Stomach (tissue), 9 donors: ENCODE data around the gene NARF. TPM values are rescaled to one million over a fixed set of nuclear protein-coding genes. Genes with fewer than 3 reads are reported as not detected.
A peak's percentile ranks its signal among the peaks of the same experiment; 100 is the strongest.
"Not testable (repeated sequence)": the region's sequence is repeated elsewhere in the genome, so short reads cannot be mapped to it uniquely, and the experiment has no call there.

Source experiments
- DNase-seq, 2 donors: peaks; one replicate each; pipeline versions ENCODE4 v3.0.0 to v3.0.0-alpha.2; 2013 to 2019
- H3K27ac ChIP-seq, 5 donors: fragments of 200-600 bp in 4 of 5; sonication (generic) in 4 of 5; one replicate each; pipeline ENCODE4 v1.5.1; 2013 to 2019; ENCODE audit warnings: mild to moderate bottlenecking in 1 of 5, moderate library complexity in 1 of 5
- H3K27me3 ChIP-seq, 3 donors: fragments of 200-600 bp; sonication (generic); one replicate each; pipeline ENCODE4 v1.5.1; 2017 to 2019; ENCODE audit warnings: mixed run types in 1 of 3
- H3K36me3 ChIP-seq, 4 donors: fragments of 200-600 bp; sonication (generic); 1 replicate in 3 of 4; 2 replicates in 1 of 4; pipeline ENCODE4 v1.5.1; 2016 to 2019
- H3K4me1 ChIP-seq, 4 donors: fragments of 200-600 bp; sonication (generic); one replicate each; pipeline ENCODE4 v1.5.1; 2016 to 2019
- H3K4me3 ChIP-seq, 4 donors: fragments of 200-600 bp; sonication (generic) in 3 of 4; one replicate each; pipeline ENCODE4 v1.5.1; 2016 to 2019; ENCODE audit warnings: mild to moderate bottlenecking in 1 of 4
- H3K9me3 ChIP-seq, 4 donors: fragments of 200-600 bp; sonication (generic); one replicate each; pipeline ENCODE4 v1.5.1; 2016 to 2019
- CTCF ChIP-seq, 7 experiments: fragments of 450-650 bp in 4 of 7; fragments of 200-600 bp in 3 of 7; sonication (generic) in 3 of 7; IDR thresholded peaks; one replicate each; pipeline ENCODE4 v1.5.1; 2016 to 2019; ENCODE audit warnings: antibody characterized with exemption in 7 of 7, control low read depth in 2 of 7, mild to moderate bottlenecking in 1 of 7
- EP300 ChIP-seq: sonication (generic); formaldehyde crosslinking; IDR thresholded peaks from one replicate; pipeline ENCODE4 v1.6.1; 2017; ENCODE audit warnings: antibody characterized with exemption
- POLR2A ChIP-seq, 4 donors: fragments of 450-650 bp; IDR thresholded peaks; one replicate each; pipeline ENCODE4 v1.6.1; 2016; ENCODE audit warnings: antibody characterized with exemption in 4 of 4, control low read depth in 2 of 4, mild to moderate bottlenecking in 1 of 4, moderate library complexity in 1 of 4
- POLR2AphosphoS5 ChIP-seq, 3 donors: sonication (generic); formaldehyde crosslinking; IDR thresholded peaks; one replicate each; pipeline ENCODE4 v1.6.1; 2016; ENCODE audit warnings: antibody characterized with exemption in 3 of 3
- WGBS, 5 donors: extraction: QIAGEN DNeasy Blood & Tissue Kit in 3 of 5; methylation state at CpG; one replicate each; pipeline versions ENCODE4 v1.1.5 to v1.1.7; 2013 to 2018; 5-methylcytosine and 5-hydroxymethylcytosine counted together
- intact Hi-C: fragments of 100-400 bp; cut with DNase I; formaldehyde crosslinking; loops from one replicate; pipeline ENCODE4 v1.15.1; 2023; ENCODE audit warnings: low total_unique reads
- polyA plus RNA-seq, 3 donors: library from polyadenylated mRNA; stranded (reverse); fragments of 200-250 nt; gene quantifications; one replicate each; pipeline ENCODE4 v1.2.3, GENCODE V29; 2013
- small RNA-seq, 4 donors: library from RNA; depleted of rRNA; stranded (forward); fragments of <200 nt; gene quantifications; one replicate each; pipeline ENCODE3, GENCODE V24; 2016
- total RNA-seq, 5 donors: library from RNA; depleted of rRNA; stranded (reverse); fragments of >200 nt; gene quantifications; one replicate each; pipeline versions ENCODE4 v1.1.0 to v1.2.3, GENCODE V29; 2014 to 2016
- donor health status: healthy with polysubstance abuse.
- donor health status: Bipolar disorder and iron deficiency.
- donor health status: healthy.

The NARF gene
- total and polyA plus RNA-seq, 8 donors, result 29.4 to 83.9 (median 57.4) TPM

GRCh38 chr17:82531431-82531881 lies 72.9 kb downstream of the NARF start:
- WGBS, 5 donors, result 67 to 76% (median 73%) methylated on average over 7 of the region's 7 CpGs
- Histone ChIP-seq H3K36me3 (no peaks in the 10 kb centered on the region), H3K27me3 (no peaks in the 10 kb centered on the region), H3K27ac (peak overlapping the region in 2 of 5 donors; percentile 15 to 18), H3K4me3 (no peak overlapping the region), H3K9me3 (no peaks in the 10 kb centered on the region), H3K4me1 (peaks cover 64 to 97% (median 81%) of the 10 kb centered on the region in 4 donors)
- DNase-seq, result peak in 1 of 2 donors; percentile 49
- TF ChIP-seq POLR2AphosphoS5 (IDR thresholded peaks at IDR 0.05) (no peak), POLR2A (IDR thresholded peaks at IDR 0.05) (no peak), CTCF (IDR thresholded peaks at IDR 0.05) (no peak), EP300 (no peak)
- intact Hi-C loops, result no loop called here

GRCh38 chr17:82534401-82534812 lies 75.9 kb downstream of the NARF start:
- H3K4me3 ChIP-seq, result no peak overlapping the region
- peaks cover 62 to 97% (median 86%) of the 10 kb centered on the region in 4 donors for H3K4me1 ChIP-seq
- peak overlapping the region in 3 of 5 donors; percentile 85 to 87 (median 86) for H3K27ac ChIP-seq
- intact Hi-C loops, result no loop called here
- 41 to 65% (median 51%) methylated on average over 7 of the region's 7 CpGs for WGBS, 5 donors
- H3K27me3 ChIP-seq, result no peaks in the 10 kb centered on the region
- no peaks in the 10 kb centered on the region for H3K9me3 ChIP-seq
- no peaks in the 10 kb centered on the region for H3K36me3 ChIP-seq
- TF ChIP-seq POLR2AphosphoS5 (IDR thresholded peaks at IDR 0.05) (no peak), POLR2A (IDR thresholded peaks at IDR 0.05) (no peak), EP300 (no peak), CTCF (IDR thresholded peaks at IDR 0.05) (no peak)
- peak in 1 of 2 donors; percentile 34 for DNase-seq

- peak overlapping the region in 1 of 4 donors; percentile 17 for H3K4me3 ChIP-seq
These were observed 78.1 kb downstream of the NARF start for GRCh38 chr17:82536512-82537201.

GRCh38 chr17:82537228-82537627 lies 78.7 kb downstream of the NARF start:
- Histone ChIP-seq H3K4me1 (peaks cover 45 to 88% (median 73%) of the 10 kb centered on the region in 4 donors), H3K27ac (peak overlapping the region; percentile 40 to 87 (median 85))
- WGBS, 5 donors, result 78 to 87% (median 82%) methylated on average over 9 of the region's 9 CpGs
- intact Hi-C loops, H3K36me3 ChIP-seq, H3K27me3 ChIP-seq, H3K9me3 ChIP-seq, DNase-seq, H3K4me3 ChIP-seq: not testable (repeated sequence)

More at GRCh38 chr17:82536512-82537201, 78.1 kb downstream of the NARF start:
- peak; percentile 45 to 60 for DNase-seq
- WGBS, 5 donors, result 16 to 32% (median 25%) methylated on average over 6 of the region's 6 CpGs
- Histone ChIP-seq H3K36me3 (no peaks in the 10 kb centered on the region), H3K27ac (peak overlapping the region; percentile 44 to 87 (median 85)), H3K9me3 (no peaks in the 10 kb centered on the region), H3K27me3 (no peaks in the 10 kb centered on the region), H3K4me1 (peaks cover 48 to 92% (median 76%) of the 10 kb centered on the region in 4 donors)
- intact Hi-C loops, result no loop called here
- no peak for TF ChIP-seq POLR2AphosphoS5 (IDR thresholded peaks at IDR 0.05)
- TF ChIP-seq POLR2A (IDR thresholded peaks at IDR 0.05), result no peak
- TF ChIP-seq EP300, result no peak
- TF ChIP-seq CTCF (IDR thresholded peaks at IDR 0.05), result no peak

- WGBS, 5 donors, result 42 to 66% (median 60%) methylated on average over 15 to 18 of the region's 18 CpGs
- intact Hi-C loops, result not testable (repeated sequence)
- peaks cover 42 to 90% (median 68%) of the 10 kb centered on the region in 4 donors for H3K4me1 ChIP-seq
These were observed 80.5 kb downstream of the NARF start for GRCh38 chr17:82539076-82539475.

More at GRCh38 chr17:82539076-82539475, 80.5 kb downstream of the NARF start:
- not testable (repeated sequence) for H3K9me3 ChIP-seq, H3K4me3 ChIP-seq, H3K27me3 ChIP-seq, DNase-seq, H3K36me3 ChIP-seq
- H3K27ac ChIP-seq, result peak overlapping the region in 3 of 5 donors; percentile 85 to 87 (median 86)

Small RNAs within 50 kb of the gene (small RNA-seq; reads per million reads assigned to genes)
- 0 reads per million in 4 donors for gene RF00019

Other genes starting within 250 kb of the NARF start
- 100 to 1,000 TPM in 1 of 5 donors, 10 to 100 TPM in 4; 43.9 to 166 (median 90.6) TPM for gene CCDC57, start 245.9 kb upstream of the NARF start, total RNA-seq
- 10 to 100 TPM; 50.9 to 75.5 (median 72.5) TPM for gene CCDC57, start 245.9 kb upstream of the NARF start, polyA plus RNA-seq
- 10 to 100 TPM; 29.2 to 87.9 (median 53.3) TPM for gene SLC16A3, start 229.7 kb upstream of the NARF start, total RNA-seq
- gene SLC16A3, start 229.7 kb upstream of the NARF start, polyA plus RNA-seq, result 10 to 100 TPM in 2 of 3 donors, 1 to 10 TPM in 1; 4.9 to 39.8 (median 20.4) TPM
- gene CSNK1D, start 185.0 kb upstream of the NARF start, total RNA-seq, result 100 to 1,000 TPM in 4 of 5 donors, 10 to 100 TPM in 1; 58.0 to 180 (median 140) TPM
- gene CSNK1D, start 185.0 kb upstream of the NARF start, polyA plus RNA-seq, result 10 to 100 TPM; 55.9 to 66.7 (median 65.4) TPM
- gene CD7, start 141.1 kb upstream of the NARF start, total RNA-seq, result 1 to 10 TPM in 2 of 5 donors, not detected in 3; 2.0 to 4.3 TPM
- gene CD7, start 141.1 kb upstream of the NARF start, polyA plus RNA-seq, result 1 to 10 TPM; 2.1 to 8.6 (median 3.7) TPM
- gene SECTM1, start 125.0 kb upstream of the NARF start, total RNA-seq, result 10 to 100 TPM in 2 of 5 donors, 1 to 10 TPM in 3; 1.8 to 48.8 (median 6.7) TPM
- gene SECTM1, start 125.0 kb upstream of the NARF start, polyA plus RNA-seq, result 10 to 100 TPM in 2 of 3 donors, 1 to 10 TPM in 1; 9.3 to 23.1 (median 10.2) TPM
- not detected for gene TEX19, start 99.5 kb upstream of the NARF start, total RNA-seq
- gene TEX19, start 99.5 kb upstream of the NARF start, polyA plus RNA-seq, result not detected
- not detected for gene UTS2R, start 87.0 kb upstream of the NARF start, total RNA-seq
- gene UTS2R, start 87.0 kb upstream of the NARF start, polyA plus RNA-seq, result not detected
- gene HEXD, start 40.4 kb upstream of the NARF start, total RNA-seq, result 100 to 1,000 TPM in 4 of 5 donors, 10 to 100 TPM in 1; 13.8 to 212 (median 124) TPM
- gene HEXD, start 40.4 kb upstream of the NARF start, polyA plus RNA-seq, result 100 to 1,000 TPM in 1 of 3 donors, 10 to 100 TPM in 2; 51.9 to 103 (median 93.4) TPM
- 10 to 100 TPM; 10.5 to 30.4 (median 23.2) TPM for gene OGFOD3, start 40.2 kb upstream of the NARF start, total RNA-seq
- gene OGFOD3, start 40.2 kb upstream of the NARF start, polyA plus RNA-seq, result 10 to 100 TPM; 13.9 to 17.3 (median 15.3) TPM
- gene CYBC1, start 8.0 kb upstream of the NARF start, total RNA-seq, result 100 to 1,000 TPM in 2 of 5 donors, 10 to 100 TPM in 3; 41.5 to 196 (median 53.0) TPM
- 10 to 100 TPM; 35.9 to 43.4 (median 40.3) TPM for gene CYBC1, start 8.0 kb upstream of the NARF start, polyA plus RNA-seq
- gene FOXK2, start 61.0 kb downstream of the NARF start, total RNA-seq, result 10 to 100 TPM; 31.7 to 71.8 (median 36.7) TPM
- gene FOXK2, start 61.0 kb downstream of the NARF start, polyA plus RNA-seq, result 10 to 100 TPM; 12.8 to 15.6 (median 15.0) TPM
- gene WDR45B, start 189.7 kb downstream of the NARF start, total RNA-seq, result 100 to 1,000 TPM in 2 of 5 donors, 10 to 100 TPM in 3; 75.3 to 108 (median 92.9) TPM
- 10 to 100 TPM; 62.8 to 70.7 (median 62.9) TPM for gene WDR45B, start 189.7 kb downstream of the NARF start, polyA plus RNA-seq
- gene RAB40B, start 240.0 kb downstream of the NARF start, total RNA-seq, result 100 to 1,000 TPM in 2 of 5 donors, 10 to 100 TPM in 2, 1 to 10 TPM in 1; 7.6 to 133 (median 36.4) TPM
- 10 to 100 TPM; 13.5 to 25.7 (median 17.7) TPM for gene RAB40B, start 240.0 kb downstream of the NARF start, polyA plus RNA-seq